ENCODE data around the gene OR10H2.
"Not testable (repeated sequence)": the region's sequence is repeated elsewhere in the genome, so short reads cannot be mapped to it uniquely, and the experiment has no call there.

Gene OR10H2

GRCh38 chr19:15758379-15758778 lies 30.6 kb downstream of the OR10H2 start:
- no peak for TF ChIP-seq CTCF (IDR thresholded peaks at IDR 0.05; ENCODE audit: extremely low read depth, insufficient read depth, missing control alignments)
- DNase-seq (ENCODE audit: low spot score): no peak
- in situ Hi-C loops (cut with MboI; ENCODE audit: low pct_unique_long_range_greater_than_20kb, low sequenced_read_pairs, unreplicated experiment): no loop called here

- no peak for TF ChIP-seq CTCF (IDR thresholded peaks at IDR 0.05; ENCODE audit: extremely low read depth, insufficient read depth, missing control alignments)
- in situ Hi-C loops (cut with MboI; ENCODE audit: low pct_unique_long_range_greater_than_20kb, low sequenced_read_pairs, unreplicated experiment): no loop called here
- DNase-seq (ENCODE audit: low spot score): no peak
These were observed 32.2 kb downstream of the OR10H2 start for GRCh38 chr19:15759962-15760565.

GRCh38 chr19:15769586-15769985 lies 41.8 kb downstream of the OR10H2 start:
- in situ Hi-C loops (cut with MboI; ENCODE audit: low pct_unique_long_range_greater_than_20kb, low sequenced_read_pairs, unreplicated experiment): no loop called here
- no peak for DNase-seq (ENCODE audit: low spot score)
- no peak for TF ChIP-seq CTCF (IDR thresholded peaks at IDR 0.05; ENCODE audit: extremely low read depth, insufficient read depth, missing control alignments)

- DNase-seq (ENCODE audit: low spot score); in situ Hi-C loops (cut with MboI; ENCODE audit: low pct_unique_long_range_greater_than_20kb, low sequenced_read_pairs, unreplicated experiment): not testable (repeated sequence)
These were observed 46.3 kb downstream of the OR10H2 start for GRCh38 chr19:15774159-15774558.

- no peak for DNase-seq (ENCODE audit: low spot score)
These were observed 47.4 kb downstream of the OR10H2 start for GRCh38 chr19:15775249-15775648.

GRCh38 chr19:15776264-15776663 lies 48.4 kb downstream of the OR10H2 start:
- no peak for TF ChIP-seq CTCF (IDR thresholded peaks at IDR 0.05; ENCODE audit: extremely low read depth, insufficient read depth, missing control alignments)
- no peak for DNase-seq (ENCODE audit: low spot score)
- in situ Hi-C loops (cut with MboI; ENCODE audit: low pct_unique_long_range_greater_than_20kb, low sequenced_read_pairs, unreplicated experiment): no loop called here

More at GRCh38 chr19:15775249-15775648, 47.4 kb downstream of the OR10H2 start:
- TF ChIP-seq CTCF (IDR thresholded peaks at IDR 0.05; ENCODE audit: extremely low read depth, insufficient read depth, missing control alignments): no peak
- in situ Hi-C loops (cut with MboI; ENCODE audit: low pct_unique_long_range_greater_than_20kb, low sequenced_read_pairs, unreplicated experiment): no loop called here

- in situ Hi-C loops (cut with MboI; ENCODE audit: low pct_unique_long_range_greater_than_20kb, low sequenced_read_pairs, unreplicated experiment): no loop called here
- DNase-seq (ENCODE audit: low spot score): no peak
These were observed 49.5 kb downstream of the OR10H2 start for GRCh38 chr19:15776991-15777970.

More at GRCh38 chr19:15776991-15777970, 49.5 kb downstream of the OR10H2 start:
- TF ChIP-seq CTCF (IDR thresholded peaks at IDR 0.05; ENCODE audit: extremely low read depth, insufficient read depth, missing control alignments): no peak
